Panc1 (cell line): Measurements from ENCODE around the gene MYO1B. TPM values are rescaled to one million over a fixed set of nuclear protein-coding genes. Genes with fewer than 3 reads are reported as not detected.

Experiments used
- ATAC-seq: fragments of 200-7000 bp; cut with Tn5 transposase; 2 replicates; pipeline ENCODE4 v1.9.1; 2020; ENCODE audit warnings: mild to moderate bottlenecking, moderate library complexity
- BruUV-seq: library from RNA; stranded (reverse); fragments of 400-500 nt; replicated peaks from 2 replicates; lab custom pipeline; 2021; lab: Mats Ljungman, UMichigan
- CTCF ChIA-PET: fragments of 300-600 bp; sonication (Branson Sonifier 250); formaldehyde crosslinking; loops from one replicate; lab custom pipeline; 2022; ENCODE audit warnings: antibody characterized with exemption; lab: Charles Lee
- POLR2A ChIA-PET: fragments of 300-600 bp; sonication (Branson Sonifier 250); formaldehyde crosslinking; loops from one replicate; lab custom pipeline; 2022; ENCODE audit warnings: antibody characterized with exemption; lab: Charles Lee
- DNase-seq: peaks from one replicate; pipeline ENCODE4 v3.0.0-alpha.2; 2010; ENCODE audit warnings: low read depth, low spot score
- H3K27ac ChIP-seq: 2 replicates; pipeline ENCODE4 v1.5.1; 2011; ENCODE audit warnings: mild to moderate bottlenecking, low read length, inconsistent platforms
- H3K27me3 ChIP-seq: fragments of 200-500 bp; sonication (Bioruptor generic); 2 replicates; pipeline ENCODE4 v1.6.0; 2014; ENCODE audit warnings: low read length, inconsistent platforms; ENCODE audit not compliant: control insufficient read depth, insufficient read depth
- H3K36me3 ChIP-seq: fragments of 200-500 bp; sonication (Bioruptor generic); 2 replicates; pipeline ENCODE4 v1.5.1; 2014; ENCODE audit warnings: inconsistent platforms, mild to moderate bottlenecking, low read length, moderate library complexity; ENCODE audit not compliant: control insufficient read depth, insufficient read depth
- H3K4me1 ChIP-seq: 2 replicates; pipeline ENCODE4 v1.5.1; 2011; ENCODE audit warnings: inconsistent platforms, mild to moderate bottlenecking, low read length, moderate library complexity; ENCODE audit not compliant: control insufficient read depth, insufficient read depth
- H3K4me3 ChIP-seq, 2 experiments: 2 replicates each; pipeline ENCODE4 v1.5.1; 2011 to 2012; ENCODE audit warnings: low read depth in 2 of 2, low read length in 2 of 2, mild to moderate bottlenecking in 2 of 2, inconsistent platforms in 1 of 2, moderate library complexity in 1 of 2
- H3K9me3 ChIP-seq: fragments of 200-500 bp; sonication (Bioruptor generic); 2 replicates; pipeline ENCODE4 v1.5.1; 2014; ENCODE audit warnings: low read depth, mild to moderate bottlenecking, inconsistent platforms, low read length, moderate library complexity; ENCODE audit not compliant: control insufficient read depth, insufficient read depth
- CTCF ChIP-seq: fragments of 450-650 bp; IDR thresholded peaks from 2 replicates; pipeline ENCODE4 v1.5.1; 2017; ENCODE audit warnings: mild to moderate bottlenecking
- POLR2AphosphoS5 ChIP-seq: IDR thresholded peaks from 2 replicates; pipeline ENCODE4 v1.6.1; 2012; ENCODE audit warnings: mild to moderate bottlenecking, low read depth, low read length, moderate library complexity
- REST ChIP-seq, 2 experiments: IDR thresholded peaks; 2 replicates each; pipeline ENCODE4 v1.6.1; 2011 to 2012; ENCODE audit warnings: low read depth in 2 of 2, control low read depth in 1 of 2, low read length in 1 of 2, mild to moderate bottlenecking in 1 of 2, moderate library complexity in 1 of 2; ENCODE audit not compliant: insufficient read depth in 1 of 2
- SIN3A ChIP-seq: IDR thresholded peaks from 2 replicates; pipeline ENCODE4 v1.6.1; 2012; ENCODE audit warnings: low read depth, mild to moderate bottlenecking, low read length, moderate library complexity, borderline replicate concordance; ENCODE audit not compliant: insufficient read depth
- TCF7L2 ChIP-seq: IDR thresholded peaks from 2 replicates; pipeline ENCODE4 v1.6.1; 2011; ENCODE audit warnings: mild to moderate bottlenecking, low read depth, low read length, inconsistent platforms
- in situ Hi-C: cut with HindIII; loops from 2 replicates; pipeline ENCODE4 v1.10.0; 2016; ENCODE audit warnings: low sequenced_read_pairs, low pct_unique_long_range_greater_than_20kb
- intact Hi-C: fragments of 100-400 bp; cut with micrococcal nuclease; formaldehyde crosslinking; loops from one replicate; pipeline ENCODE4 v1.10.0; 2022; ENCODE audit not compliant: unreplicated experiment
- total RNA-seq: library from RNA; stranded (reverse); gene quantifications from one replicate; pipeline ENCODE4 v1.2.1, GENCODE V29; 2021; ENCODE audit not compliant: unreplicated experiment

The MYO1B gene
- total RNA-seq, 1 experiment from 2014 or later = 51.5 TPM

DNA sequence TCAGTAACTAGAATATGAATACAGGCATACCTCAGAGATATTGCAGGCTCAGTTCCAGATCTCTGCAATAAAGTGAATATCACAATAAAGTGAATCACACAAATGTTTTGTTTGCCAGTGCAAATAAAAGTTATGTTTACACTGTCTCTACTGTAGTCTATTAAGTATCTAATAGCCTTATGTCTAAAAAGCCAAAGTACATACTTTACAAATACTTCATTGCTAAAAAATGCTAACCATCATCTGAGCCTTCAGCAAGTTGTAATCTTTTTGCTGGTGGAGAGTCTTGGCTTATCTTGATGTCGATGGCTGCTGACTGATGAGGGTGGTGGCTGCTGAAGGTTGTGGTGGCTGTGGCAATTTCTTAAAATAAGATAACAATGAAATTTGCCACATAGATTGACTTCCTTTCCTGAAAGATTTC is 159.4 kb downstream of the MYO1B start:
- DNase-seq = no peak
- TF ChIP-seq SIN3A = no peak
- no peak for TF ChIP-seq POLR2AphosphoS5
- TF ChIP-seq TCF7L2 = no peak
- no peak for TF ChIP-seq CTCF
- no peak for TF ChIP-seq REST (IDR thresholded peaks at IDR 0.05; ENCODE audit: insufficient read depth in 1 of 2, low read depth in 2 of 2, low read length in 1 of 2)
- no peaks in the 10 kb centered on the region for H3K4me1 ChIP-seq
- CTCF ChIA-PET = no interaction called here
- POLR2A ChIA-PET = no interaction called here
- H3K36me3 ChIP-seq = no peaks in the 10 kb centered on the region; the same call in 1 of the 2 replicates
- no peak overlapping the region for H3K4me3 ChIP-seq
- H3K27me3 ChIP-seq = no peaks in the 10 kb centered on the region
- no peak for ATAC-seq
- intact Hi-C loops (no loop called here), in situ Hi-C loops (no loop called here)
- BruUV-seq = no TSS peak
- H3K9me3 ChIP-seq = no peaks in the 10 kb centered on the region
- no peak overlapping the region for H3K27ac ChIP-seq

GRCh38 chr2:191405546-191405945 is 160.3 kb downstream of the MYO1B start:
- no peaks in the 10 kb centered on the region for H3K9me3 ChIP-seq
- DNase-seq = no peak
- intact Hi-C loops = no loop called here
- no peaks in the 10 kb centered on the region; the same call in 1 of the 2 replicates for H3K36me3 ChIP-seq
- no peak overlapping the region for H3K4me3 ChIP-seq
- TF ChIP-seq REST (IDR thresholded peaks at IDR 0.05; ENCODE audit: insufficient read depth in 1 of 2, low read depth in 2 of 2, low read length in 1 of 2) = no peak
- no peak for TF ChIP-seq POLR2AphosphoS5
- TF ChIP-seq CTCF = no peak
- no peak for TF ChIP-seq TCF7L2
- TF ChIP-seq SIN3A = no peak
- H3K4me1 ChIP-seq = no peaks in the 10 kb centered on the region
- no peaks in the 10 kb centered on the region for H3K27me3 ChIP-seq
- H3K27ac ChIP-seq = no peak overlapping the region
- POLR2A ChIA-PET = no interaction called here
- no TSS peak for BruUV-seq
- ATAC-seq = no peak
- CTCF ChIA-PET = no interaction called here
- in situ Hi-C loops = no loop called here
